Thymus (tissue), 14 donors: Measurements from ENCODE around the gene GRK7. TPM values are rescaled to one million over a fixed set of nuclear protein-coding genes. Genes with fewer than 3 reads are reported as not detected.

Experiments
- DNase-seq, 9 donors: peaks; one replicate each; pipeline ENCODE4 v3.0.0-alpha.2; 2013; ENCODE audit warnings: low spot score in 9 of 9, low read depth in 6 of 9, missing footprints in 1 of 9
- H3K27ac ChIP-seq, 2 donors: one replicate each; pipeline ENCODE4 v1.5.1; 2013; ENCODE audit warnings: control low read depth in 1 of 2, low read depth in 1 of 2, low read length in 1 of 2, mild to moderate bottlenecking in 1 of 2, moderate library complexity in 1 of 2
- H3K27me3 ChIP-seq, 2 donors: one replicate each; pipeline ENCODE4 v1.5.1; 2013; ENCODE audit warnings: low read length in 1 of 2; ENCODE audit not compliant: control insufficient read depth in 2 of 2, insufficient read depth in 1 of 2
- H3K36me3 ChIP-seq, 2 donors: one replicate each; pipeline ENCODE4 v1.5.1; 2013; ENCODE audit warnings: low read length in 1 of 2, mild to moderate bottlenecking in 1 of 2, moderate library complexity in 1 of 2; ENCODE audit not compliant: control insufficient read depth in 2 of 2, insufficient read depth in 2 of 2
- H3K4me1 ChIP-seq, 2 donors: one replicate each; pipeline ENCODE4 v1.5.1; 2013; ENCODE audit warnings: low read length in 2 of 2; ENCODE audit not compliant: control insufficient read depth in 2 of 2, insufficient read depth in 2 of 2
- H3K4me3 ChIP-seq, 2 donors: one replicate each; pipeline ENCODE4 v1.5.1; 2013; ENCODE audit warnings: low read length in 2 of 2, control low read depth in 1 of 2, mild to moderate bottlenecking in 1 of 2
- H3K9me3 ChIP-seq, 2 donors: one replicate each; pipeline ENCODE4 v1.5.1; 2013; ENCODE audit warnings: low read length in 1 of 2, mild to moderate bottlenecking in 1 of 2; ENCODE audit not compliant: control insufficient read depth in 2 of 2, insufficient read depth in 1 of 2
- WGBS: extraction: QIAGEN DNeasy Blood & Tissue Kit; methylation state at CpG from one replicate; pipeline ENCODE4 v1.1.7; 2013; 5-methylcytosine and 5-hydroxymethylcytosine counted together
- long read RNA-seq, 10 donors: transcript quantifications; one replicate each; lab custom pipeline, GENCODE V29; 2026
- polyA plus RNA-seq: library from polyadenylated mRNA; stranded (reverse); fragments of 200-250 nt; gene quantifications from one replicate; pipeline ENCODE4 v1.2.3, GENCODE V29; 2013
- total RNA-seq: library from RNA; stranded (reverse); fragments of 120-200 nt; gene quantifications from one replicate; pipeline ENCODE4 v1.2.4, GENCODE V29; 2013
- donor health status: healthy.

The GRK7 gene, protein sequence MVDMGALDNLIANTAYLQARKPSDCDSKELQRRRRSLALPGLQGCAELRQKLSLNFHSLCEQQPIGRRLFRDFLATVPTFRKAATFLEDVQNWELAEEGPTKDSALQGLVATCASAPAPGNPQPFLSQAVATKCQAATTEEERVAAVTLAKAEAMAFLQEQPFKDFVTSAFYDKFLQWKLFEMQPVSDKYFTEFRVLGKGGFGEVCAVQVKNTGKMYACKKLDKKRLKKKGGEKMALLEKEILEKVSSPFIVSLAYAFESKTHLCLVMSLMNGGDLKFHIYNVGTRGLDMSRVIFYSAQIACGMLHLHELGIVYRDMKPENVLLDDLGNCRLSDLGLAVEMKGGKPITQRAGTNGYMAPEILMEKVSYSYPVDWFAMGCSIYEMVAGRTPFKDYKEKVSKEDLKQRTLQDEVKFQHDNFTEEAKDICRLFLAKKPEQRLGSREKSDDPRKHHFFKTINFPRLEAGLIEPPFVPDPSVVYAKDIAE (N-terminal part only)
- not detected for total RNA-seq
- 0.14 TPM for polyA plus RNA-seq
- long read RNA-seq, donor 1, result 0 reads
- long read RNA-seq, donor 2, result 0 reads
- long read RNA-seq, donor 3, result 0 reads
- long read RNA-seq, donor 4, result 0 reads
- long read RNA-seq, donor 5, result 0 reads
- long read RNA-seq, donor 6, result 0 reads
- long read RNA-seq, donor 7, result 0 reads
- long read RNA-seq, donor 8, result 0 reads
- long read RNA-seq, donor 9, result 0 reads
- long read RNA-seq, donor 10, result 0 reads

DNA sequence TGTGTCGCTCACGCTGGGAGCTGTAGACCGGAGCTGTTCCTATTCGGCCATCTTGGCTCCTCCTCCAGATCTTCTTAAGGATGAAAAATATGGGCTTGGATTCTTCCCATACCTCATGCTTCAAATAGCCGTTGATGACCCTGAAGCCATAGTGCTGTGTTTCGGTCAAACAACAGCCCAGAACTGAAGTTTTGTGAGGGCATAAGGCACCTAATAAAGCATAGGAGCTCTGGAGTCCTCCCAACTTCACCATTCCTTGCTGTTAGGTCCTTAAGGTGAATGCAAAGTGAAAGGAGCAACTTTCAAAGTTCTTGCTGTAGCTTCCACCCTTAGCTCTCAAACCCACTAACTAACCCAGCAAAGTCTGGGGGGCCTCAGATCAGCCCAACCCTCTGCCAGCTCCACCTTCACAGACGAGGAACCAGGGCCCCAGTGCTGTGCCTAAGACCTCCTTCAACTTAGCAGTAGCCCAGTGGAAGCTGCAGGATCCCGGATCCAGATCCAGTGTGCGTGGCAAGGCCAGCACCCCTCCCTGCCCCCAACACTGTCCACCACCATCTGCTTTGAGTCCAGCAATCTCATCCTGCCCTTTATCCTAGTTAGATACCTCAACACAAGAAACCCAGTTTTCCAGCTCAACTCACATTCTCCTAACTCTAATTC, at the start of gene GRK7:
TSS of gene GRK7 (plus strand) at position 321 of the 663 bp plus-strand sequence. CDS start 14,877 bp downstream, outside the sequence.
- no peaks in the 10 kb centered on the region for H3K9me3 ChIP-seq
- no peak within 1 kb of the TSS for H3K4me3 ChIP-seq
- H3K36me3 ChIP-seq, result no peaks in the 10 kb centered on the region
- no peak within 1 kb of the TSS for H3K27ac ChIP-seq
- H3K27me3 ChIP-seq, result no peaks in the 10 kb centered on the region
- 93% methylated on average over 9 of the region's 9 CpGs for WGBS
- DNase-seq, result no peak
- peaks cover 0 to 10% of the 10 kb centered on the region in 2 donors for H3K4me1 ChIP-seq

DNA sequence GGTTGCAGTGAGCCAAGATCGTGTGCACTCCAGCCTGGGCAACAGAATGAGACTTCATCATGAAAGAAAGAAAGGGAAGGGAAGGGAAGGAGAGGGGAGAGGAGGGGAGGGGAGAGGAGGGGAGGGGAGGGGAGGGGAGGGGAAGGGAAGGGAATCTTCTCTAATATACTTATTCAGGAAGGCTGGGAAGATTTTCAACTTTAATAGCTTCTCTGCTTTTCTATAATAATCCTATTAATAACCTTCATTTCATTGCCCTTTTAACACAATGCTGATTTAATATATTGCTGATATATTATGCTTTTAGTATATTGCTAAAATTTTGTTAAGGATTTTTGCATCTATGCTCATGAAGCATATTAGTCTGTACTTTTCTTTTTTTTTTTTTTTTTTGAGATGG, 48.5 kb upstream of the GRK7 start:
- H3K36me3 ChIP-seq, result no peaks in the 10 kb centered on the region

DNA sequence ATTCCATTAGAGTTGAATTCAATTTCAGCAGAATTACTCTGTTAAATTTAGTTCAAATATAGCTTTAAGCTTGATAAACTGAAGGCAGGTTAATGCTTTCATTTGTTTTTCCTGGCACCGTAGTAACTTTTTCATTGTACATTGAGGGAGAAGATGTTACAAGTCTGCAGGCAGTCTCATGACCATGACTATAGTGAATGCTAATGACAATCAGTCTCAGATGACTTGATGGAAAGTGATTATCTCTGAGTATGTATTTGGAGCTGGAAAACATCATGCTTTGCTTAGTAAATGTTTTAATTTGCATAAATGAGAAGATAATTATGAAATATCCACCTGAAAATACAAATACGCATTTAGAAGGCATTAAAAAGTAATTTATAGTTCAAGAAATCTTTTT, 41.1 kb upstream of the GRK7 start:
- no peaks in the 10 kb centered on the region for H3K27me3 ChIP-seq
- H3K4me3 ChIP-seq, result no peak overlapping the region
- no peaks in the 10 kb centered on the region for H3K36me3 ChIP-seq
- peaks cover 11 to 15% of the 10 kb centered on the region in 2 donors for H3K4me1 ChIP-seq
- H3K9me3 ChIP-seq, result no peaks in the 10 kb centered on the region
- DNase-seq, result no peak
- no peak overlapping the region for H3K27ac ChIP-seq
- WGBS, result 95% methylated on average over 2 of the region's 2 CpGs

More for the DNA sequence above, 48.5 kb upstream of the GRK7 start:
- DNase-seq, result no peak
- 100% methylated on average over 1 of the region's 1 CpG for WGBS
- Histone ChIP-seq H3K27me3 (no peaks in the 10 kb centered on the region), H3K4me3 (no peak overlapping the region), H3K4me1 (no peaks in the 10 kb centered on the region), H3K27ac (no peak overlapping the region), H3K9me3 (peaks cover 0 to 10% of the 10 kb centered on the region in 2 donors)

DNA sequence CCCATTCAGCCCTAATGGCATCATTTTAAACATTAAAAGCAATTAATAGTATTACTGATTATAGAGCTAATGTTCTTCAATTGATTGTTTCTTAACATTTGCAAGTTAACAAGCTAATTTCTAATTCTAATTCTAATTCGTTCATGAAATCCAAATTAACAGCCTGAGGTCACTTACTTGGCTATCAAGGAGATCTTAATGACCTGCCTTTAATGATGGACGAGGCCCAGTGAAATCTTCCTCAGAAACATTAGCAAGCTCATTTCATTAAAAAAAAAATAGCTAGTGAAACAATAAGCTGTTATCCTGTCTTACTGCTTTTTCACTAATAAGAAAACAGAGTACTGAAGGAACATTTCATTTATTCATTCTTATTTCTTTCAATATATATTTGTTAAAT, 40.6 kb upstream of the GRK7 start:
- Histone ChIP-seq H3K36me3 (no peaks in the 10 kb centered on the region), H3K27me3 (no peaks in the 10 kb centered on the region), H3K9me3 (no peaks in the 10 kb centered on the region), H3K4me3 (no peak overlapping the region), H3K27ac (no peak overlapping the region), H3K4me1 (peaks cover 11 to 15% of the 10 kb centered on the region in 2 donors)
- 95% methylated on average over 2 of the region's 2 CpGs for WGBS
- no peak for DNase-seq

DNA sequence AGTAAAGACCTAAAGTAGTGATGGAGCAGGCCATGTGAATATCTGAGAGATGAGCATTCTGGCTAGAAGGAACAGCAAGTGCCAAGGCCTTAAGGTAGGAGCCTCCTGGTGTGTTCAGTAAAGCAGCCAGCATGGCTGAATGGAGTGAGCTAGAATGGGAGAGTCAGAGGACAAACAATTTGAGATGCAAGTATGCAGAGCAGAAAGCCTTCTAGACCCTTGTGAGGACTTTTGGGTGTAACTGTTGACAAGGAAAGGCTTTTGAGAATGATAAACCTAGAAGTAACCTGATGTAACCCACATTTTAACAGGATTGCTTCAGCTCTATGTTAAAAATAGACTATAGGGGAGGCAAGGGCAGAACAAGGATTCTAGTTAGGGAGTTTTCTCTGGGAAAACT, 40.0 kb upstream of the GRK7 start:
- Histone ChIP-seq H3K4me3 (no peak overlapping the region), H3K4me1 (peaks cover 11 to 15% of the 10 kb centered on the region in 2 donors), H3K9me3 (no peaks in the 10 kb centered on the region), H3K27ac (no peak overlapping the region), H3K36me3 (no peaks in the 10 kb centered on the region), H3K27me3 (no peaks in the 10 kb centered on the region)
- DNase-seq, result no peak

DNA sequence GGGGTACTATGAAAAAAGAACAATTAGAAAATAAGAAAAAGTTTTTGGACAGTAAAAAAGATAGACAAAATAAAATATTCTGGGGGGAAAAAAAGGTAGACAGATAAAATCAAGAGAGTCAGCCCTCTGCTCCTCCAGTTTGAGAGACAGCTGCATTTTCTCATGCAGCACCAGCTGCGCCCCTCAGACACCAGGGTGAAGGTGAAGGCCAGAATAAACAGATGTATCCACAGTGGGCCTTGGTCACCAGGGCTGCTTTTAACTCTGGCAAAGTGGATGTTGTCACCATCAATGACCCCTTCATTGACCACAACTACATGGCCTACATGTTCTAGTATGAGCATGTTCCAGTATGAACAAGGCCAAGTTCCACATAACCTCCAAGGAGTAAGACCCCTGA, 39.0 kb upstream of the GRK7 start:
- 76% methylated on average over 1 of the region's 1 CpG for WGBS
- H3K27me3 ChIP-seq, result no peaks in the 10 kb centered on the region
- H3K36me3 ChIP-seq, result no peaks in the 10 kb centered on the region
- H3K27ac ChIP-seq, result peak overlapping the region; percentile 27 to 67
- H3K4me3 ChIP-seq, result no peak overlapping the region
- H3K4me1 ChIP-seq, result peaks cover 11 to 15% of the 10 kb centered on the region in 2 donors
- DNase-seq, result peak in 5 of 9 donors; percentile 32 to 62 (median 33)
- no peaks in the 10 kb centered on the region for H3K9me3 ChIP-seq

DNA sequence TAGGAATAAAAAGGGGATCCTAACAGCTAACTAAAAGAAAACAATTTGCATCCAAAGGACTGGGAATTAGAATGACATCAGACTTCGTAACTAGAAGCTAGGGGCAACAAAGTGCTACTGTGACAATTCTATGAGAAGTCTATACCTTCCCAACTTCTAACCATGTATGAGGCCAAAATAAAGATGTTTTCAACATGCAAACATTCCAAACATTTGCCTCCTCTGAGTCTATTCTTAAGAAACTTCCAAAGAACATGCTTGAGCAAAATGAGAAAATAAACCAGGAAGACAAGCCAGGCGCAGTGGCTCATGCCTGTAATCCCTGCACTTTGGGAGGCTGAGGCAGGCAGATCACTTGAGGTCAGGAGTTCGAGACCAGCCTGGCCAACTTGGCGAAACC, 38.2 kb upstream of the GRK7 start:
- Histone ChIP-seq H3K27ac (no peak overlapping the region), H3K4me3 (no peak overlapping the region), H3K27me3 (no peaks in the 10 kb centered on the region), H3K4me1 (peaks cover 11 to 15% of the 10 kb centered on the region in 2 donors), H3K9me3 (no peaks in the 10 kb centered on the region), H3K36me3 (no peaks in the 10 kb centered on the region)
- DNase-seq, result no peak
- WGBS, result 96% methylated on average over 4 of the region's 4 CpGs

DNA sequence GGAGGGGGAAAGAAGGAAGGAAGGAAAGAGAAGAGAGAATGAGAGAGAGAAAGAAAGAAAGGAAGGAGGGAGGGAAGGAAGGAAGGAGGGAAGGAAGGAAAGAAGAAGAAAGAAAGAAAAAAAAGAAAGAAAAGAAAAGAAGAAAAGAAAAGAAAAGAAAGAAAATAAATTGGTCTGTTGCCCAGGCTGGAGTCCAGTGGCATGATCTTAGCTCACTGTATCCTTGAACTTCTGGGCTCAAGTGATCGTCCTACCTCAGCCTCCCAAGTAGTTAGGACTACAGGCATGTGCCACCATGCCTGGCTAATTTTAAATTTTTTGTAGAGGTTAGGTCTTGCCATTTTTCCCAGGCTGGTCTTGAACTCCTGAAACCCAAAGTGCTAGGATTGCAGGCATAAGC, 36.7 kb upstream of the GRK7 start:
- Histone ChIP-seq H3K36me3 (no peaks in the 10 kb centered on the region), H3K27ac (no peak overlapping the region), H3K4me1 (peaks cover 11 to 15% of the 10 kb centered on the region in 2 donors), H3K9me3 (no peaks in the 10 kb centered on the region), H3K27me3 (no peaks in the 10 kb centered on the region), H3K4me3 (no peak overlapping the region)
- no peak for DNase-seq
- WGBS, result 96% methylated on average over 1 of the region's 1 CpG

DNA sequence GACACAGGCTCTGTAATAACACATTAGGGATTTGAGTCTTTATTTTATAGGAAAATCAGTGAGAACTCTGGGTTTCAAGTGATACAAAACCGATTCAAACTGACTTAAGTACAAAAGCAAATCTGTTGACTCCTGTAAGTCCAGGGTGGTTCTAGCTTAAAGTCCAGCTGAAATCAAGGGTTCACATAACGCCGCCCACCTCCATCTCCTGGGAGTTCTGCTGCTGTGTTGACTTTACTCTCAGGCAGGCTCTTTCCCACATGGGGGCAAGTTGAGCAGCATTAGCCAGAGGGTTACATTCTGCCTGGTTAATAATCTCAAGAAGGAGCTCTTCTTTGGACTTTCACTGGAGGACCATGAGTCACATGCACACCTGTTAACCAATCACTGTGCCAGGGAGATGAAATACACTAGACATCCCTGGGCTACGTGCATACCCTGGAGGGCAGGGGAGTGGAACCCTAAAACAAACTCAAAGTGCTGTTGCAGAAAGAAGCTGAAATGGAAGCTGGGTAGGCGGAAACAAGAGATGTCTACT, 34.8 kb upstream of the GRK7 start:
- Histone ChIP-seq H3K4me3 (no peak overlapping the region), H3K36me3 (no peaks in the 10 kb centered on the region), H3K9me3 (no peaks in the 10 kb centered on the region), H3K4me1 (peaks cover 10 to 15% of the 10 kb centered on the region in 2 donors), H3K27me3 (no peaks in the 10 kb centered on the region), H3K27ac (no peak overlapping the region)
- 96% methylated on average over 5 of the region's 5 CpGs for WGBS
- no peak for DNase-seq
